ENCODE results near the gene FBXO31. TPM values are rescaled to one million over a fixed set of nuclear protein-coding genes. Genes with fewer than 3 reads are reported as not detected.

FBXO31 gene
- total and polyA plus RNA-seq, 2 of the 13 experiments (the other 11 are each of a cell fraction or from before 2014, with no cell fraction given): 92.4 to 101 TPM

DNA sequence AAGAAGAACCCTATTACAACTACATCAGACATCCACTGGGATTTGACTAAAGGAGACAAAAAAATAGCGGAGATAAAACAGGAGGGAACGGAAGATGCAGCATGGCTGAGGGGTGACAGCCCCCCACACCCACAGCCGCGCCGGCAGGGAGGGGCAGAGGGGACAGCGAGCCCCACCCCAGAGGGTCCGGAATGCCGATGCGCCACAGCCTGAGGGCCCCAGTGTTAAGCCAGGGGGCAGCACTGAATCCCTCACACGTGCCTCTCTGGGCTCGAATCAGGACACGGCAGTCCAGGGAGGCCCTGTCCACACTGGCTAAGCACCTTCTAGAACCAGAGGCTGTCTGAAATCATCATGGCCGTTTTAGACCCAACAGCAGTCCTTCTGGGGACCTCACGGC is 27.4 kb upstream of the FBXO31 start (continued):
- TF ChIP-seq ZBTB33 (CRISPR knock-in tag; IDR thresholded peaks at IDR 0.05): peak; percentile 93
- peak; percentile 29; the same call in 1 of the 2 replicates for TF ChIP-seq ZNF687 (CRISPR knock-in tag; IDR thresholded peaks at IDR 0.05)

DNA sequence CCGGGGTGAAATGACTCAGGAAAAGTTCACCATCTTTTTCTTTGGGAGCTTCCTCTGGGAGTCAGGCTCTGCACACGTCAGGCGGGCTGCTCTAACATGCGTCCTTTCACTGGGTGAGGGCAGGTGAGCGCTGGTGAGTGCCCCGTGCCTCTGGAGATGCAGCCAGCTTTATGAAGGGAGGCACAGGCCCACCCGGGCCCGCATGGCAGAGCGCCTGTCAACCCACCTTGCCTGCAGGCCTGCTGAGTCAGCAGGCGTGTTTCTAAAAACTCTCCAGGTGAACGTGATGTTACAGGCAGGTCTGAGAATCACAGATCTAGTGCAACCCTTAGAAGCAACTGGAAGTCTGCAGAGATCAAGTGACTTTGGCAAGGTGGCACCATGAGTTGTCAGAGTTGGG is 27.0 kb upstream of the FBXO31 start:
- Histone ChIP-seq H3K27me3 (ENCODE audit: control insufficient read depth in 1 of 2, insufficient read depth in 2 of 2, low read length in 2 of 2) (no peaks in the 10 kb centered on the region), H3K4me2 (ENCODE audit: low read depth, low read length) (no peak overlapping the region), H3K4me1 (ENCODE audit: insufficient read depth, low read length) (no peaks in the 10 kb centered on the region), H3K9ac (ENCODE audit: insufficient read depth, low read depth, low read length) (no peak overlapping the region), H3K4me3 (replicated peaks in 1 of 3; ENCODE audit: insufficient read depth in 1 of 3, low read depth in 2 of 3, low read length in 3 of 3) (no peak overlapping the region), H3K27ac (ENCODE audit: extremely low read length, insufficient read depth, low read length) (no peak overlapping the region), H3K9me3 (ENCODE audit: low read length) (no peaks in the 10 kb centered on the region), H3K36me3 (replicated peaks in 1 of 2; ENCODE audit: control insufficient read depth in 1 of 2, insufficient read depth in 2 of 2, low read length in 2 of 2) (peaks cover 38 to 65% of the 10 kb centered on the region in 2 experiments), H3K79me2 (ENCODE audit: insufficient read depth, low read length) (no peaks in the 10 kb centered on the region), H2AFZ (ENCODE audit: low read length) (no peak overlapping the region), H4K20me1 (ENCODE audit: insufficient read depth, low read length) (peaks cover under 1% of the 10 kb centered on the region; the same call in 1 of the 2 replicates)
- ChIA-PET POLR2A (no interaction called here), CTCF (ENCODE audit: low intra/inter-chr PET ratio, low total read pairs) (no interaction called here)
- ATAC-seq: no peak
- no TSS peak for BruUV-seq (replicated peaks)
- DNase-seq (ENCODE audit: low spot score): no peak
- no peak for FAIRE-seq
- WGBS (ENCODE audit: low lambda C conversion rate): 98% methylated on average over 11 of the region's 11 CpGs
- in situ Hi-C loops (cut with HindIII; ENCODE audit: extremely low pct_ligation_motif_present, low pct_unique_long_range_greater_than_20kb): no loop called here
- intact Hi-C loops (cut with micrococcal nuclease; ENCODE audit: unreplicated experiment): no loop called here
- TF ChIP-seq NFE2 (CRISPR knock-in tag; IDR thresholded peaks at IDR 0.05) (no peak), POLR2G (IDR thresholded peaks at IDR 0.05; ENCODE audit: low read depth, low read length) (0 out of 2 replicates have a peak, but pooled peaks have one; percentile 24), MTF1 (CRISPR knock-in tag; IDR thresholded peaks at IDR 0.05) (no peak), ZNF256 (CRISPR knock-in tag; conservative IDR thresholded peaks at IDR 0.05) (no peak), SMARCC2 (IDR thresholded peaks at IDR 0.05) (no peak), DMAP1 (CRISPR knock-in tag; IDR thresholded peaks at IDR 0.05) (no peak), ZNF333 (CRISPR knock-in tag; IDR thresholded peaks at IDR 0.05; ENCODE audit: borderline replicate concordance) (no peak), ARNT2 (CRISPR knock-in tag; IDR thresholded peaks at IDR 0.05; ENCODE audit: low read depth) (no peak), CSRNP2 (CRISPR knock-in tag; conservative IDR thresholded peaks at IDR 0.05; ENCODE audit: low read depth) (no peak), MAFK (conservative IDR thresholded peaks at IDR 0.05 in 1 of 2, IDR thresholded peaks at IDR 0.05 in 1 of 2; ENCODE audit: low read length in 2 of 2) (peak; percentile 79 to 82)
- TF ChIP-seq, protein P1, sequence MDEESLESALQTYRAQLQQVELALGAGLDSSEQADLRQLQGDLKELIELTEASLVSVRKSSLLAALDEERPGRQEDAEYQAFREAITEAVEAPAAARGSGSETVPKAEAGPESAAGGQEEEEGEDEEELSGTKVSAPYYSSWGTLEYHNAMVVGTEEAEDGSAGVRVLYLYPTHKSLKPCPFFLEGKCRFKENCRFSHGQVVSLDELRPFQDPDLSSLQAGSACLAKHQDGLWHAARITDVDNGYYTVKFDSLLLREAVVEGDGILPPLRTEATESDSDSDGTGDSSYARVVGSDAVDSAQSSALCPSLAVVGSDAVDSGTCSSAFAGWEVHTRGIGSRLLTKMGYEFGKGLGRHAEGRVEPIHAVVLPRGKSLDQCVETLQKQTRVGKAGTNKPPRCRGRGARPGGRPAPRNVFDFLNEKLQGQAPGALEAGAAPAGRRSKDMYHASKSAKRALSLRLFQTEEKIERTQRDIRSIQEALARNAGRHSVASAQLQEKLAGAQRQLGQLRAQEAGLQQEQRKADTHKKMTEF (CRISPR knock-in tag; IDR thresholded peaks at IDR 0.05): no peak

Measured in HepG2 (cell line).